Pulmonary artery endothelial cell (primary cell): ENCODE data around the gene TKTL2. TPM values are rescaled to one million over a fixed set of nuclear protein-coding genes. Genes with fewer than 3 reads are reported as not detected.
A peak's percentile ranks its signal among the peaks of the same experiment; 100 is the strongest.

Experiments
- DNase-seq: peaks from one replicate; pipeline ENCODE4 v3.0.0-alpha.2; 2011; ENCODE audit warnings: low read depth, low spot score
- total RNA-seq: library from RNA; depleted of rRNA; stranded (reverse); fragments of >200 nt; gene quantifications from 2 replicates; pipeline ENCODE4 v1.2.3, GENCODE V29; 2014

The TKTL2 gene, protein sequence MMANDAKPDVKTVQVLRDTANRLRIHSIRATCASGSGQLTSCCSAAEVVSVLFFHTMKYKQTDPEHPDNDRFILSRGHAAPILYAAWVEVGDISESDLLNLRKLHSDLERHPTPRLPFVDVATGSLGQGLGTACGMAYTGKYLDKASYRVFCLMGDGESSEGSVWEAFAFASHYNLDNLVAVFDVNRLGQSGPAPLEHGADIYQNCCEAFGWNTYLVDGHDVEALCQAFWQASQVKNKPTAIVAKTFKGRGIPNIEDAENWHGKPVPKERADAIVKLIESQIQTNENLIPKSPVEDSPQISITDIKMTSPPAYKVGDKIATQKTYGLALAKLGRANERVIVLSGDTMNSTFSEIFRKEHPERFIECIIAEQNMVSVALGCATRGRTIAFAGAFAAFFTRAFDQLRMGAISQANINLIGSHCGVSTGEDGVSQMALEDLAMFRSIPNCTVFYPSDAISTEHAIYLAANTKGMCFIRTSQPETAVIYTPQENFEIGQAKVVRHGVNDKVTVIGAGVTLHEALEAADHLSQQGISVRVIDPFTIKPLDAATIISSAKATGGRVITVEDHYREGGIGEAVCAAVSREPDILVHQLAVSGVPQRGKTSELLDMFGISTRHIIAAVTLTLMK
- not detected in 2 replicates for total RNA-seq

DNA sequence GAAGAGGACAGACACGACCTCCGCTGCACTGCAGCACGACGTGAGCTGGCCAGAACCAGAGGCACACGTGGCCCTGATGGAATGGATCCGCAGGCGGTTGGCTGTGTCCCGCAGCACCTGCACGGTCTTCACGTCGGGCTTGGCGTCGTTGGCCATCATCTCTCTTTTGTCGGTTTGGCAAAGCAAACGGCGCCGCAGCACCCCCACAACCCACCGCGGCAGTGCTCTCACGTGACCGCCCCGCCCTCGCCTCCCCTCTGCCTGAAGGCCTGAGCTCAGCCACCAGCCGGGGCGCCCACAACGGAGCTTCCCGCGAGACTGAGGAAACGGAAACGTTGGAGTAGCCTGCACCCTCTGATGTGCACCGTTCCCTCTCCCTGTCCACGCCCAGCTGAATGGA is at the start of gene TKTL2:
Gene TKTL2, minus strand, starts transcription at position 179 of the 400 bp plus-strand sequence. Its CDS starts 20 bp downstream, at position 159.
- no peak for DNase-seq

DNA sequence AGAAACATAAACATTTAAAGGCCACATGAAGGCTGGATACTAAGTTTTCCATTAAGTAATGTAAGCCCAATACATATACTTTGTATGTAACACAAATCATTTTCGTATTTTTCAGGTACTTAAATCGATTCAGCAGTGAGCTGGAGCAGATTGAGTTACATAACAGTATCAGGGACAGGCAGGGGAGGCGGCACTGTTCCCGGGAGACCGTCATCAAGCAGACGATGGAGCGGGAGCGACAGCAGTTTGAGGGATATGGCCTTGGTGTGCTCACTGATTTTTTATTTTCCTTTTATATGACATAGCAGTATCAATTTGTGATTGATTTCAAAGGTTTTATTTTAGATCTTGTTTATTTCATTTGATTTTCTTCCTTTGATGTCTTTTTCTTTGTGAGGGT is 41.6 kb upstream of the TKTL2 start:
- DNase-seq: no peak

DNA sequence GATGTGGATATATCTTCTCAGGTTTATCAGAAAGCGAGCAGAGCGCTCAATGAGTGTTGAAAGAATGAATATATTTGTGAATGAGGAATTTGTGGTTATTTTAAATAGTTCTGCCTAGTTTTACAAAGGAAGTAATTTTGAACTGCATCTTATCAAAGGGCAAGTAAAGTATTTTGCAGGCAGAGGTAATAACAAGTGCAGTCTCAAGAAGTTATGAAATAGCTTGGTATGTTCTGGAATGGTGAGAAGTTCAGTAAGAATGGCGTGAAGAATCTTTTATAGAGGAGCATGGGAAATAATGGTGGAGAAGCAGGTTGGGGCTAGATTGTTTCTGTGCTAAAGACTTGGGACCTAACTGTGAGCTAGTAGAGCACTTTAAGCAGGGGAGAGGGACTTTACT is 31.8 kb upstream of the TKTL2 start:
- no peak for DNase-seq

DNA sequence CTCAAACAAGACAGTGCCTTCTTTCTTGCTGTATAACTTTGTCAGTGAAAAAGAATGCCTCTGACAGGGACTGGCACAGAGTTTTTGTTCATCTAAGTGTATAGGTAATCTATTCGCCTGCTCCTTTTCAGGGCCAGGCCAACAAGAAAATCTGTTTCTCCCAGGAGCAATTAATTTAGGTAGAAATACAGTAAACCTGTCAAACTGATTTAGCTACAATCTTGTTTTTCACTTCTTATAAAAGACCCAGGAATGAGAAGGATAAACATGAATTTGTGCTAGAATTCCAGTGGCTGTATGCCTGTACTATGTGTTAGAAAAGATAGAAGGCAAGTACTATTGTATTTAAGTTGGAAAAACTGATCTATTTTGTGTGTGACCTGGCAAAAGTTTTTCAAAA is 27.0 kb upstream of the TKTL2 start:
- DNase-seq: no peak

DNA sequence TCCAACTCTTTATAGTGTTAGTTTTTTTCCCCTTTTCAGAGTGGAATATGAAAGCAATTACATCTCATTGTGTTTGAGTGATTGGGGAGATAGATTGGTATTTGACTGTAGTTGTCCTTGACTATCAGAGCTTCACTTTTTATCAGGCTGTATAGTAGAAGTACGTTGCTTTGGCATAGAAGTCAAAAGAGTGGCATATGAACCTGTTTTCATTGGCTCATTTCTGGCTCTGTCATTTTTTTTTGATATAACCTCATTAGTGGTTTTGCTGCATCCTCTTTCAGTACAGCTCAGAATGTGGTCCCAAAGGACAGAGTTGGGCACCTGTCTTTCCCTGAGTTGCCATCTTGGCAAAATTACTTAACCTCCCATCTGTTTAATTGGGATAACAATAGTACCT is 22.3 kb upstream of the TKTL2 start:
- DNase-seq: no peak

DNA sequence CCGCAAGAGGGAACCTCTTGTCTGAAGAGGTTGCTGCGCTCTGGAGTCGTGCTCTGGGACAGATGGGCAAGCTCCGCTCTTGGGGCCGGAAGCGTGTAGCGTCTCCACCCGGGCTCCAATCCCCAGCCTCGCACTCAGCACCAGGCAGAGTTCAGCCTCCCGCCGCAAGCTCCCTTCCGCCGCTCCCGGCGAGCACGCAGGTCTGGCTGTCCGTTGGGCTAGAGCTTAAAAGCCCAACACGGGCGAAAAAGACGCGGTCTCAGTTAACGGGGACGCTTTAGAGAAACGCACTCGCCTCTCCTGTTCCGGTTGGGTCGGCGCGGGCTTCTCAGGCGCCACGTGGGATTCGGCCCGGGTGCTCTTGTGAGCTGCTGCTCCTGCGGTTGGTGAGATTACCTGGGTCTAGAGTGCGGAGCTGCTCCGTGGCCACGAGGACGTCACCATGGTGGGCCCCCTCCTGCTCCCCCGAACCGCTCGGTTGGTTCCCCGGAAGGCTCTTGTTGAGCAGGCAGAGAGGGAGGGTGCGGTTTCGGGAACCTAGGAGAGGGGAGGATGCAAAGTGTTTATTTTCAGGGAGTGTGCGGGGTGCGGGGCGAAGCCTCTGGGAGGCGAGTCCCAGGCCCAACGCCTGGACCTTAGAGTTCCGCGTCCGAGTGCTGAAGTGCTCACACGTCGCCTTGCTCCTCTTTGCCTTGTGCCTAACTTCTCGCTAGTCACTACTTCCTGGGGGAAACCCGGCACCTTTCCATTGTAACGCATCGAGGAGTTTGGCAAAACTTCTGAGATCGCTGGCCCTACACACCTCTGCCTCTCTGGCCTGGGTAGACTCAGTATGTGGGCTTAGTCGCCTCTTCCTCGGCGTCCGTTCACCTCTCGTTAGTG is 21.0 kb upstream of the TKTL2 start, which contains the start of gene TMA16:
Gene TMA16, plus strand, starts transcription at position 331 of the 882 bp plus-strand sequence. Its CDS starts 112 bp downstream, at position 443.
- peak; percentile 78 for DNase-seq

DNA sequence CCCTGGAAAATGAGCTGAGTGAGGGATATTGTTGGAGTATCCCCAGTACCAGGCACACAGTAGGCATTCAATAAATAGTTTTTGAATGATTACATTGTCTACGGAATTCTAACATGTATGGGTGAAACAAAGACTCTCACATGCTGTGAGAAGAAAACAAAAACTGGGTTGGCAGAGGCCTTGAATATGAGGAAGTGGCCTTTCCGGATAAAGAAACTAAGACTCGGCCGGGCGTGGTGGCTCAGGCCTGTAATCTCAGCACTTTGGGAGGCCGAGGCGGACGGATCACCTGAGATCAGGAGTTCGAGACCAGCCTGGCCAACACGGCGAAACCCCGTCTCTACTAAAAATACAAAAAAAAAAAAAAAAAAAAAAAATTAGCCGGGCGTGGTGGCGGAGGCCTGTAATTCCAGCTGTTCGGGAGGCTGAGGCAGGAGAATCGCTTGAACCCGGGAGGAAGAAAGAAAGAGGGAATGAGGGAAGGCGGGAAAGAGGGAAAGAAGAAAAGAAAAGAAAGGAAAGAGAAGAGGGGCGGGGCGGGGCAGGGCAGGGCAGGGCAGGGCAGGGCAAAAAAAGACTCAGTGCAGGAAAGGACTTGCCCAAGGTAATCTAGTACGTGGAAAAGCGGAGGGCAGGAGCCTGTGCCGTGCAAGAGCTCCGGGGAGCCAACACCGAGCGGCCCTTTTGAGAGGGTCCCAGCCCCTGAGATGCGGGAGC is 20.2 kb upstream of the TKTL2 start:
- DNase-seq: no peak

DNA sequence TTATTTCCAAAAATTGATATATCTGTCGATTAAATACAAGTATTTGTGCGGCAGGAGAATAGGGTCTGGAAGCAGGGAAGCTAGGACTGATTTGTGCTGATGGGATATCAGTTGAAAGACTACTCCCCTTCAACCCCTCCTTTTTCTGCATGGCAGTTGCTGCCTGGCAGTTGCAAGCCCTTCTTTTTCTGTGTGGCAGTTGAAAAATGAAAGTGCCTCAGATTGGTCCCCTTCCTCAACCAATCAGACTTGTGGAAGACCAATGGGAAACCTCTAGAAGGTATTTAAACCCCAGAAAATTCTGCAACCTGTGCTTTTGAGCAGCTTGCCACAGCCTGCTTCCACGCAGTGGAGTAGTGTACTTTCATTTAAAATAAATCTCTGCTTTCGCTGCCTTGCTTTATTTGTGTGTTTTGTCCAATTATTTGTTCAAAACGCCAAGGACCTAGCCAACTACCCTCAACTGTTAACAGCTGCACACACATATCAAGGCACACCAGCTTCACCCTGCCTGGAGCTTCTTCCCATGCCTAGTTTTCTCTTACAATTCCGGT is 19.5 kb upstream of the TKTL2 start:
- DNase-seq: no peak

DNA sequence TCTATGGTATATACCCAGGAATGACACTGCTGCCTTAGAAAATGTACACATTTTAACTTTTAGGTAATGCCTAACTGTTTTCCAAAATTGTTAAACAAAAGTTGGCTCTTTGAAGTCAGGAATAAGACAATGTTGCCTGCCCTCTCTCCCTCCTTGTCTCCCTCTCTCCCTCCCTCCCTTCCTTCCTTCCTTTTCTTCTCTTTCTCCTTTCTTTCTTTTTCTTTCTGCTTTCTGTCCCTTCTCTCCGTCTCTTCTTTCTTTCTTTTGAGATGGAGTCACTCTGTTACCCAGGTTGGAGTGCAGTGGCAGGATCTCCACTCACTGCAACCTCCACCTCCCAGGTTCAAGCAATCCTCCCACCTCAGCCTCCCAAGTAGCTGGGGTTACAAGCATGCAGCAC is 16.4 kb upstream of the TKTL2 start:
- no peak for DNase-seq

DNA sequence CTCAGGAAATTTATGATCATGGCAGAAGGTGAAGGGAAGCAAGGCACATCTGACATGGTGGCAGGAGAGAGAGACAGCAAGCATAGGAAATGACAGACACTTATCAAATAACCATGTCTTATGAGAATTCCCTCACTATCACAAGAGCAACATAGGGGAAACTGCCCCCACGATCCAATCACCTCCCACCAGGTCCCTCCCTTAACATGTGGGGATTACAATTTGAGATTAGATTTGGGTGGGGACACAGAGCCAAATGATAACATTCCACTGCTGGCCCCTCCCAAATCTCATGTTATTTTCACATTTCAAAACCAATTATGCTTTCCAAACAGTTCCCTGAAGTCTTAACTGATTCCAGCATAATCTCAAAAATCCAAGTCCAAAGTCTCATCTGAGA is 12.8 kb upstream of the TKTL2 start:
- no peak for DNase-seq

DNA sequence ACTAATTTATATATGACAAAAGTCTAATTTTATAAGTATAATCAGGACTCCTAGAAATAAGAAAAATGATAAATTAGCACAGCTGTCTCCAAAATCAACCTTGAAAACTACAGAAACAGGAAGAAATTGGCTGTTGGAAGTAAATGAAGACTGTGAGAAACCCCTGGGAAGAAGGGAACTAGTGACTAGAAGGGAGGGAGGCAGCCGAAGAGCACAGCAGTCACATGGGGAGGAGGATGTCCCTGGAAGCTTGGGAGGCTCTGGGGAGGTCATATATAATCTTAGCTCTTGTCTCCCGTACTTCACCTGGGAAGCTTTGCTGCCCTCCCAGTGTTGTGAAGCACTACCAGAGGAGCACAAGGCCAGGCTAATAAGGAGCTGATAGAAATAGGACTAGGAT is 12.0 kb upstream of the TKTL2 start:
- no peak for DNase-seq

DNA sequence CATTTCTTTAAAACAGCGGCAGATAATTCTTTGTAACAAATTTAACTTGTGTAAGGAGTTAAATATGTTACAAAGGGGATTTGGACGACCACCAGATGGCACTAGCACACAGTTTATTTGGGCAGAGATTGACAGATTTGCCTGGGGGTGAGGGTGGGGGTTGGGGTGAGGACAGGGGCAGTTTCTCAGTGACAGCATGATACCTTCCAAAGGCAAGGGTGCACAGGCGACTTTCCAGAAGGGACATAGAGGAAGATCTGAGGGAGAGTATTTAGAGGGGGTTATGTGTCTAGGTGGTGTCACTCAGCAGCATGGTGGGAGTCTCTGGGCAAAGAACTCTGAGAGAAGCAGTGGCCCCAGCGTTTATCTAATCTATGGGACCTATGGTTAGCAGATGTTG is 11.4 kb upstream of the TKTL2 start:
- peak; percentile 7 for DNase-seq

DNA sequence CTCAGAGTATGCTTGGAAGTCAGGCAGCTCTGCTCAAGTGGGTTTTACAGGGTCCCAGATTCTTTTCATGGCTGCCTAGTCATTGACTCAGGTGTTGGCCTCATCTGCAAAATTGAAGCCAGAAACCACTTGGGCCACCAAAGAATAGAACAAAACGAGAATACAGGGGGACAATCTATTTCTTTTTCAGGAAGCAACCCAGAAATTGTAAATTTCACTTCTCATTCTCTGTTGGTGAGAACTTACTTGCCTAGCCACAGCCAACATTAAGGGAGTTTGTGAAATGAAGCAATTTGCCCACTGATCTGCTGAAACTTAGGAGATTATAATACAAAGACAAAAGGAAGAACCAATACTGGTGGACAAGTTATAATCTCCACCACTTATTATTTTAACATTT is 8.6 kb upstream of the TKTL2 start:
- no peak for DNase-seq

DNA sequence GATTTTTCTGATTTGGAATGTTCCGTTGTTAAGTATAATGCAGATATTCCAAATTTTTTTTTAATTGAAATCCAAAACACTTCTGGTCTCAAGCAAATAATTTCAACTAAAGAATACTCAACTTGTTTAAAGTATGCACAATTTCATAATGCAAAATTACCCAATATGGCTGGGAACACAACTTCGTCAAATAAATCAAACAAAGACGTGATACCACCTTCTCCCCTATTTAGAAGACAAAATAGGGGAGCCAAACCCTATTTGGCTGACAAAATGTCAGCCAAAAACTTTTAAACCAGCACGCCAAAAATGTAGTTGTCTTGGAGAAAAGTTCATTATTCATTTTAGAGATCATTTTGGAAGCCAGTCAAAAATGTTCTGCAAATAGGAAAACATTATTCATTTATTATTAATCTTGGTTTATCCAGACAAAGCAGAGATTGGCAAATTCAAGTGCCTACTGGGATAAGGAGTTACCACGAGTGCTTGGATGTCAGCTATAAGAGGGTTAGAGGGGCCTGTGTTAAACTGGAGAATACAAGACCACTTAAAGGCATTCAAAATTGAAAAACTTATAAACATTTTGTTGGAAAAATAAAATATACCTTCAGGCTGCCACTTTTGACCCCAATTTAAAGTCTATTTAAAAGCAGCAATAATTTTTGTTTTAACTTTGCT is 3.3 kb upstream of the TKTL2 start:
- no peak for DNase-seq

DNA sequence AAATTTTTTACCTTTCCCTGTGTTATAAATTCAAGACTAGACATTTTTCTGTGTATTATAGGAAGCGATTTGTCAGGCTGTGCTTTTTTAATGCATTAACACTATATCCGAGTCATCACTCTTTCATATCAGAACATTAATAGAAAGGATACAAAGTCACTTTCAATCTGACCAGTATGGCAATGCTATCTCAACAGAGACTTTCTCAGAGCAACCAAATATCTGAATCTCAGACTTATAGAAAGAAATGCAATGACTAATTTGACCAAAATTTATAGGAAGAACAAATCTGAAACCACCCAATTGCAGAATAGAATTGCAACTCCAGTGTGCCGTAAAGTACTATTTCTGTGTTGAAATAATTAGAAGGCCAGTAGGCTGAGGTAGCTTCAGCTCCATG is 473 bp upstream of the TKTL2 start:
- DNase-seq: no peak

DNA sequence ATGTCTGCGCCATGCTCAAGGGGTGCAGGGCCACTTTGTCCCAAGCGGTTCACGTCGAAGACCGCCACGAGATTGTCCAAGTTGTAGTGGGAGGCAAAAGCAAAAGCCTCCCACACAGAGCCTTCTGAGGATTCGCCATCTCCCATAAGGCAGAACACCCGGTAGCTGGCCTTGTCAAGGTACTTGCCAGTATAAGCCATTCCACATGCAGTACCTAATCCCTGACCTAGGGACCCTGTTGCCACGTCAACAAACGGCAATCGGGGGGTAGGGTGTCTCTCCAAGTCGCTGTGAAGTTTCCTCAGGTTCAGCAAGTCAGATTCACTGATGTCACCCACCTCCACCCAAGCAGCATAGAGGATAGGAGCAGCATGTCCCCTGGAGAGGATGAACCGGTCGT is 424 bp downstream of the TKTL2 start:
- no peak for DNase-seq

DNA sequence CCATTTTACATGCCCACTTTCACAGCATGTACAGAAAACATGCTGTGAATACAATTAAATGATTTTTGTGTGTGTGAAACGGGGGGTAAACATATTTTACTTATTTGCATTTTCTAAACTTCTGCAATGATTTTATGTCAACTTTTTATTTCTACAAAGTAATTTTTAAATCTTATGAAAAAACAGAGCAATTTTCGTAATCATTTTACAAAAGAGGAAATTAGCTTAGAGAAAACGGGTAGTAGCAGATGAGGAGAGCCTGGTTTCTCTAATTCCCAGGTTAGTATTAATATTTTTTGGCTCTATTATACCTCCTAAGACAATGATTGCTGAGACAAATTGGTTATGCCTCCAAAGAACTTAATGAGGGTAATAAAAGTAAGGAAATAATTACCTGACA is 3.2 kb downstream of the TKTL2 start:
- DNase-seq: no peak

DNA sequence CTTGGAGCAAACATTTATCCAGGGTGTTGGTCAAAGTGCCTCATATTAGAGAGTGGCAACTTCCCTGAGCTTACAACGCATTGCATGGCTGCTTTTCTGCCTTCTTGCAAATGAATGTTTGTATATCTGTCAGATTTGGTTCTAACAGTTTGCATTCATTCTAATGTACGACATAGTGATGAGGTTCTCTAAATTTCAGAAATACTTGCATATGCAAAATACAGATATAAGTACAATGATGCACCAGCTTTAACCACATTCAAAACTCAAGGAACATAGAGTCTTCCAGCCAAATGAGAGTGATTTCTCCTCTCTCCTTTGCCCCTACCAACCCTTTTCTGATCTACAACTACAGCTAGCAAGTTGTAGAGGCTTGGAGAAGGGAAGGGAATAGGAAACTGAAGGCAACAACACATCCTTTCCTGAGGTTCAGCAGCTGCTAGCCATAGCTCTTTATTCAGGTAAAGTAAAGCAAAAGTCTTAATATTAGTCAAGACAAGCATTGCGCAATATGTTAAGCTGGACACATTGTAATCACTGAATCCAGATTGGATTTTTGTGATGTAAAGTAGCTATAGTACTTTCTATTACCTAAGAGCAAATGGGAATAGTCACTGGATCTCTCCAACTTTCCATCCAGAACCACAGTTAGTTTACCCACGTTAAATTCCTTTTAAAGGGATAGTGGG is 6.3 kb downstream of the TKTL2 start:
- DNase-seq: no peak

DNA sequence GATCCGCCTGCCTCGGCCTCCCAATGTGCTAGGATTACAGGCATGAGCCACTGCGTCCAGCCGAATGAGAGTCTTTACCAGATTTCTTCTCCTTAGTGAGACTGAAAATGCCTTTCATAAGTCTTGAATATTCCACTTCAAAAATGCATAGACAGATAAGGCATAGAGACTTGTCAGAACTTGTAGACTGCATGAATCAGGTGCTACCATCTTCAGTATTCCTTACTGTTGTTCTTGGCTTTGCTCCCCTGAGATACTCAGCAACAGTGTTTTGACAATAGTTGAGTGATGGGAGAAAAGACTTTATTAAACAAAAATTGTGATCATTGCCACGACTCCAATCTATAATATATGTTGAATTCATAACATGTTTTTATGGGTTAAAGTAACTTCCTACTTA is 11.0 kb downstream of the TKTL2 start:
- no peak for DNase-seq
